ENCODE data around the gene ACSS1. TPM values are rescaled to one million over a fixed set of nuclear protein-coding genes. Genes with fewer than 3 reads are reported as not detected.
"Not testable (repeated sequence)": the region's sequence is repeated elsewhere in the genome, so short reads cannot be mapped to it uniquely, and the experiment has no call there.

ACSS1 gene
- total and polyA plus RNA-seq, 4 donors: 11.2 to 37.3 (median 31.6) TPM

GRCh38 chr20:25006431-25007167 lies 51.3 kb downstream of the ACSS1 start:
- Histone ChIP-seq H3K4me3 (ENCODE audit: low read depth, low read length) (no peak overlapping the region), H3K27me3 (ENCODE audit: control insufficient read depth, insufficient read depth, low read length) (no peaks in the 10 kb centered on the region), H3K9me3 (ENCODE audit: control insufficient read depth, insufficient read depth, low read length) (no peaks in the 10 kb centered on the region), H3K36me3 (ENCODE audit: control insufficient read depth, insufficient read depth, low read length) (peaks cover 36% of the 10 kb centered on the region), H3K4me1 (ENCODE audit: control insufficient read depth, insufficient read depth, low read length) (peaks cover 19% of the 10 kb centered on the region), H3K27ac (ENCODE audit: low read depth, low read length) (no peak overlapping the region)
- 63% methylated on average over 11 of the region's 12 CpGs for WGBS (ENCODE audit: insufficient coverage)
- no peak for DNase-seq (ENCODE audit: low read depth in 4 of 6, low spot score in 6 of 6)

- Histone ChIP-seq H3K36me3 (ENCODE audit: control insufficient read depth, insufficient read depth, low read length) (peaks cover 29% of the 10 kb centered on the region), H3K4me3 (ENCODE audit: low read depth, low read length) (no peak overlapping the region), H3K27ac (ENCODE audit: low read depth, low read length) (peak overlapping the region; percentile 16), H3K9me3 (ENCODE audit: control insufficient read depth, insufficient read depth, low read length) (no peaks in the 10 kb centered on the region), H3K4me1 (ENCODE audit: control insufficient read depth, insufficient read depth, low read length) (peaks cover 19% of the 10 kb centered on the region), H3K27me3 (ENCODE audit: control insufficient read depth, insufficient read depth, low read length) (no peaks in the 10 kb centered on the region)
- 84% methylated on average over 8 of the region's 8 CpGs for WGBS (ENCODE audit: insufficient coverage)
- DNase-seq (ENCODE audit: low read depth in 4 of 6, low spot score in 6 of 6): no peak
These were observed 52.3 kb downstream of the ACSS1 start for GRCh38 chr20:25005661-25006060.

DNA sequence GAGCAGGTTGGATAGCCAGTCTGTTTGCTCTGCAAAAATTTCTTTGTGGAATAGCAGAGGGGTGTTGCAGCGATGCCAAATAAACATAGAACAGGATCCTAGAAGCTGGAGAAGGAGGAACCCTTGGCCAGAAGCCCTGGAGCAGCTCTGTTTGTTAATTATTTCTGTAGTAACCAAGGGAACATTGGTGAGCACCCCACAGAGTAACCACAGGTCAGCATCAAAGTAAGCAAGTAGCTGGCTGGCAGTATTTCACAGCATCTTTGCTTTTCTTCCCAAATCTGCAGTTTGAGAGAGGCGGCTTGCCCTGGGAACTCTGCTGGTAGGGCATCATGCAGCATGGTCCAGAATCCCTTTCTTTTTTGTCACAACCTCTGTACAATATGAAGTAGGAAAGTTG lies 52.7 kb downstream of the ACSS1 start:
- peak in 5 of 6 donors; percentile 21 to 86 (median 51) for DNase-seq (ENCODE audit: low read depth in 4 of 6, low spot score in 6 of 6)
- Histone ChIP-seq H3K4me3 (ENCODE audit: low read depth, low read length) (no peak overlapping the region), H3K36me3 (ENCODE audit: control insufficient read depth, insufficient read depth, low read length) (peaks cover 25% of the 10 kb centered on the region), H3K4me1 (ENCODE audit: control insufficient read depth, insufficient read depth, low read length) (peaks cover 19% of the 10 kb centered on the region), H3K27ac (ENCODE audit: low read depth, low read length) (peak overlapping the region; percentile 16), H3K27me3 (ENCODE audit: control insufficient read depth, insufficient read depth, low read length) (no peaks in the 10 kb centered on the region), H3K9me3 (ENCODE audit: control insufficient read depth, insufficient read depth, low read length) (no peaks in the 10 kb centered on the region)
- WGBS (ENCODE audit: insufficient coverage): 50% methylated on average over 1 of the region's 2 CpGs

DNA sequence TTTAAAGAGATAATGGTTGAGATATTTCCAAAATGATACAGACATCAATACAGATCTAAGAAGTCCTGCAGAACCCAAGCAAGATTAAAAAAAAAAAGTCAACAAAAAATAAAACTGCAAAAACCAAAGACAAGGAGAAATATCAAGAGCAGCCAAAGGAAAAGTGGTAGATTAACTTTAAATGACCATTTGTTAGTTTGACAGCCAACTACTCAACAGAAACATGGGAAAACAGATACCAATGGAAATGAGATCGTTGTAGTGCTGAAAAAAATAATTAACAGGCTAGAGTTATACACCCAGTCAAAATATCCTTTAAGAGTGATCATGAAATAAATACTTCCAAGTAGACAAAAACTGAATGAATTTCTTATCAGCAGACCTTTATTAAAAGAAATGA lies 54.9 kb downstream of the ACSS1 start:
- DNase-seq (ENCODE audit: low read depth in 4 of 6, low spot score in 6 of 6): no peak
- no peaks in the 10 kb centered on the region for H3K27me3 ChIP-seq (ENCODE audit: control insufficient read depth, insufficient read depth, low read length)
- H3K9me3 ChIP-seq (ENCODE audit: control insufficient read depth, insufficient read depth, low read length): no peaks in the 10 kb centered on the region
- H3K4me1 ChIP-seq (ENCODE audit: control insufficient read depth, insufficient read depth, low read length): peaks cover 19% of the 10 kb centered on the region
- H3K27ac ChIP-seq (ENCODE audit: low read depth, low read length): no peak overlapping the region
- peaks cover 17% of the 10 kb centered on the region for H3K36me3 ChIP-seq (ENCODE audit: control insufficient read depth, insufficient read depth, low read length)
- no peak overlapping the region for H3K4me3 ChIP-seq (ENCODE audit: low read depth, low read length)
- no CpG with 5 or more reads among the region's 1 CpG for WGBS (ENCODE audit: insufficient coverage)

- WGBS (ENCODE audit: insufficient coverage): 94% methylated on average over 2 of the region's 4 CpGs
- H3K4me3 ChIP-seq (ENCODE audit: low read depth, low read length); H3K27ac ChIP-seq (ENCODE audit: low read depth, low read length); H3K36me3 ChIP-seq (ENCODE audit: control insufficient read depth, insufficient read depth, low read length); H3K9me3 ChIP-seq (ENCODE audit: control insufficient read depth, insufficient read depth, low read length); DNase-seq (ENCODE audit: low read depth in 4 of 6, low spot score in 6 of 6); H3K27me3 ChIP-seq (ENCODE audit: control insufficient read depth, insufficient read depth, low read length): not testable (repeated sequence)
- H3K4me1 ChIP-seq (ENCODE audit: control insufficient read depth, insufficient read depth, low read length): peaks cover 16% of the 10 kb centered on the region
These were observed 56.6 kb downstream of the ACSS1 start for GRCh38 chr20:25001323-25001722.

DNA sequence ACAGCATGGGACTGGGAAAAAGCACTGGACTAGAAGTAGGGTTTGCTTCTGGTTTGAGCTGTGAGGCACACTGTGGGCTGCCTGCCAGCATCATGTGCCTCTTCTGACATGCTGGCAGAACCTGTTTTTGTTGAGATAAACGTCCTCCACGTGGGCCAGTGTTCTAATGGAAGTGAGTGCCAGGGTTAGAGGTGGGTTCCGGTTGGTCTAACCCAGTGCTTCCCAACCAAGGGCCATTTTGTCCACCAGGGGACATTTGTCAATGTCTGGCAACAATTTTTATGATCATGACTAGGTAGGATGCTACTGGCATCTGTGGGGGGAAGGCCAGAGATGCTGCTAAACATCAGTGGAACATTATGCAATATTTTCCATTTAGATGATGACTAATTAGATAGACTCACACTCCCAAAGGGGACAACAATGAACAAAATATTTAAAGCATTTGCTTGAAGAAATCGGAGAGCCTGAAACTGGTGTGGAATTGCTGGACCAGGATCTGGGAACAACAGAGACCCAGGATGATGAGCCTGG lies 57.6 kb downstream of the ACSS1 start:
- no peak overlapping the region for H3K4me3 ChIP-seq (ENCODE audit: low read depth, low read length)
- H3K27me3 ChIP-seq (ENCODE audit: control insufficient read depth, insufficient read depth, low read length): no peaks in the 10 kb centered on the region
- no peak overlapping the region for H3K27ac ChIP-seq (ENCODE audit: low read depth, low read length)
- no peak for DNase-seq (ENCODE audit: low read depth in 4 of 6, low spot score in 6 of 6)
- peaks cover 7% of the 10 kb centered on the region for H3K4me1 ChIP-seq (ENCODE audit: control insufficient read depth, insufficient read depth, low read length)
- no peaks in the 10 kb centered on the region for H3K36me3 ChIP-seq (ENCODE audit: control insufficient read depth, insufficient read depth, low read length)
- no peaks in the 10 kb centered on the region for H3K9me3 ChIP-seq (ENCODE audit: control insufficient read depth, insufficient read depth, low read length)
- WGBS (ENCODE audit: insufficient coverage): 56% methylated on average over 4 of the region's 4 CpGs

GRCh38 chr20:24999568-24999967 lies 58.4 kb downstream of the ACSS1 start:
- 100% methylated on average over 2 of the region's 4 CpGs for WGBS (ENCODE audit: insufficient coverage)
- H3K4me3 ChIP-seq (ENCODE audit: low read depth, low read length): no peak overlapping the region
- no peaks in the 10 kb centered on the region for H3K27me3 ChIP-seq (ENCODE audit: control insufficient read depth, insufficient read depth, low read length)
- DNase-seq (ENCODE audit: low read depth in 4 of 6, low spot score in 6 of 6): no peak
- H3K27ac ChIP-seq (ENCODE audit: low read depth, low read length): no peak overlapping the region
- H3K36me3 ChIP-seq (ENCODE audit: control insufficient read depth, insufficient read depth, low read length): no peaks in the 10 kb centered on the region
- H3K9me3 ChIP-seq (ENCODE audit: control insufficient read depth, insufficient read depth, low read length): no peaks in the 10 kb centered on the region
- H3K4me1 ChIP-seq (ENCODE audit: control insufficient read depth, insufficient read depth, low read length): peaks cover 7% of the 10 kb centered on the region

GRCh38 chr20:24998631-24999445 lies 59.1 kb downstream of the ACSS1 start:
- H3K9me3 ChIP-seq (ENCODE audit: control insufficient read depth, insufficient read depth, low read length): no peaks in the 10 kb centered on the region
- no peak for DNase-seq (ENCODE audit: low read depth in 4 of 6, low spot score in 6 of 6)

GRCh38 chr20:24998121-24998520 lies 59.8 kb downstream of the ACSS1 start:
- no peak for DNase-seq (ENCODE audit: low read depth in 4 of 6, low spot score in 6 of 6)
- WGBS (ENCODE audit: insufficient coverage): 60% methylated on average over 1 of the region's 3 CpGs
- H3K36me3 ChIP-seq (ENCODE audit: control insufficient read depth, insufficient read depth, low read length): no peaks in the 10 kb centered on the region
- no peak overlapping the region for H3K27ac ChIP-seq (ENCODE audit: low read depth, low read length)
- no peaks in the 10 kb centered on the region for H3K27me3 ChIP-seq (ENCODE audit: control insufficient read depth, insufficient read depth, low read length)
- no peaks in the 10 kb centered on the region for H3K9me3 ChIP-seq (ENCODE audit: control insufficient read depth, insufficient read depth, low read length)
- no peak overlapping the region for H3K4me3 ChIP-seq (ENCODE audit: low read depth, low read length)
- H3K4me1 ChIP-seq (ENCODE audit: control insufficient read depth, insufficient read depth, low read length): peaks cover 10% of the 10 kb centered on the region

More at GRCh38 chr20:24998631-24999445, 59.1 kb downstream of the ACSS1 start:
- H3K4me3 ChIP-seq (ENCODE audit: low read depth, low read length): no peak overlapping the region
- peaks cover 10% of the 10 kb centered on the region for H3K4me1 ChIP-seq (ENCODE audit: control insufficient read depth, insufficient read depth, low read length)
- 86% methylated on average over 9 of the region's 12 CpGs for WGBS (ENCODE audit: insufficient coverage)
- no peaks in the 10 kb centered on the region for H3K27me3 ChIP-seq (ENCODE audit: control insufficient read depth, insufficient read depth, low read length)
- no peaks in the 10 kb centered on the region for H3K36me3 ChIP-seq (ENCODE audit: control insufficient read depth, insufficient read depth, low read length)
- H3K27ac ChIP-seq (ENCODE audit: low read depth, low read length): no peak overlapping the region
